OCI-LY3 (cell line): ENCODE data around the gene APOL5.

Experiments used
- EZH2phosphoT487 ChIP-seq: fragments of 200-600 bp; shearing (Covaris generic); IDR thresholded peaks from 2 replicates; pipeline ENCODE4 v1.6.1; 2018; ENCODE audit warnings: antibody characterized with exemption, mixed run types, low read depth
- TF ChIP-seq, protein P1 (sequence below): fragments of 200-600, 300-600 bp; sonication (generic); IDR thresholded peaks from 2 replicates; pipeline ENCODE4 v1.5.1; 2014; ENCODE audit warnings: antibody characterized with exemption, low read length, low read depth

DNA sequence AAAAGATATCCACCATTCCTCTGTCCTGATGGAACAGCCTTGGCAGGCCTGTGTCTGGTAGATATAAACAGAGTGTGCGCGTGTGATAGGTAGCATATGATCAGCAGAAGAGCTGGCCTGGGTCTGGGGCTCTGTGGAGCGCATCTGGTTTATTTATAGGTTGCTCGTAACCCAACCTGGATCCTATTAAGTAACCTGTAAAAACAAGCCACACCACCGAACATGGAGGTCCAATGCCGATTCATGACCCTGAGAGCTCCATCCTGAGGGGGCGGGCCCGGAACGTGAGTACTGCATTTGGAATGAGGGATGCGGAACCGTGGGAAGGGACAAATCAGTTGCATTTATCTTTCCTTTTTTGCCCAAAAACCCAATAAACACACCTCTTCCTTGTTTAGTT is 31.9 kb upstream of the APOL5 start:
- TF ChIP-seq, protein P1, sequence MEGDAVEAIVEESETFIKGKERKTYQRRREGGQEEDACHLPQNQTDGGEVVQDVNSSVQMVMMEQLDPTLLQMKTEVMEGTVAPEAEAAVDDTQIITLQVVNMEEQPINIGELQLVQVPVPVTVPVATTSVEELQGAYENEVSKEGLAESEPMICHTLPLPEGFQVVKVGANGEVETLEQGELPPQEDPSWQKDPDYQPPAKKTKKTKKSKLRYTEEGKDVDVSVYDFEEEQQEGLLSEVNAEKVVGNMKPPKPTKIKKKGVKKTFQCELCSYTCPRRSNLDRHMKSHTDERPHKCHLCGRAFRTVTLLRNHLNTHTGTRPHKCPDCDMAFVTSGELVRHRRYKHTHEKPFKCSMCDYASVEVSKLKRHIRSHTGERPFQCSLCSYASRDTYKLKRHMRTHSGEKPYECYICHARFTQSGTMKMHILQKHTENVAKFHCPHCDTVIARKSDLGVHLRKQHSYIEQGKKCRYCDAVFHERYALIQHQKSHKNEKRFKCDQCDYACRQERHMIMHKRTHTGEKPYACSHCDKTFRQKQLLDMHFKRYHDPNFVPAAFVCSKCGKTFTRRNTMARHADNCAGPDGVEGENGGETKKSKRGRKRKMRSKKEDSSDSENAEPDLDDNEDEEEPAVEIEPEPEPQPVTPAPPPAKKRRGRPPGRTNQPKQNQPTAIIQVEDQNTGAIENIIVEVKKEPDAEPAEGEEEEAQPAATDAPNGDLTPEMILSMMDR: no peak
- TF ChIP-seq EZH2phosphoT487: no peak
